Erythroblast (primary cell): ENCODE measurements around the gene CNTFR.

Source experiments
- GATA1 ChIP-seq: IDR thresholded peaks from 2 replicates; pipeline ENCODE4 v1.6.1; 2011; ENCODE audit warnings: low read depth, mild to moderate bottlenecking, control low read depth, low read length, moderate library complexity
- POLR2A ChIP-seq: IDR thresholded peaks from 2 replicates; pipeline ENCODE4 v1.6.1; 2011; ENCODE audit warnings: mild to moderate bottlenecking, low read length

GRCh38 chr9:34554211-34555001, 35.1 kb downstream of the CNTFR start:
- TF ChIP-seq POLR2A, result no peak
- no peak for TF ChIP-seq GATA1
